Limb (tissue), 2 donors: ENCODE measurements around the gene ELP4.
A peak's percentile ranks its signal among the peaks of the same experiment; 100 is the strongest.
"Not testable (repeated sequence)": the region's sequence is repeated elsewhere in the genome, so short reads cannot be mapped to it uniquely, and the experiment has no call there.

Experiments
- DNase-seq, 2 donors: peaks; one replicate each; pipeline ENCODE4 v3.0.0-alpha.2; 2016; ENCODE audit errors: extremely low spot score in 2 of 2

The ELP4 gene, protein sequence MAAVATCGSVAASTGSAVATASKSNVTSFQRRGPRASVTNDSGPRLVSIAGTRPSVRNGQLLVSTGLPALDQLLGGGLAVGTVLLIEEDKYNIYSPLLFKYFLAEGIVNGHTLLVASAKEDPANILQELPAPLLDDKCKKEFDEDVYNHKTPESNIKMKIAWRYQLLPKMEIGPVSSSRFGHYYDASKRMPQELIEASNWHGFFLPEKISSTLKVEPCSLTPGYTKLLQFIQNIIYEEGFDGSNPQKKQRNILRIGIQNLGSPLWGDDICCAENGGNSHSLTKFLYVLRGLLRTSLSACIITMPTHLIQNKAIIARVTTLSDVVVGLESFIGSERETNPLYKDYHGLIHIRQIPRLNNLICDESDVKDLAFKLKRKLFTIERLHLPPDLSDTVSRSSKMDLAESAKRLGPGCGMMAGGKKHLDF

GRCh38 chr11:31509429-31510345, at the start of gene ELP4, which contains the start of gene IMMP1L:
TSS of gene ELP4 (plus strand) at chr11:31509767. CDS start at chr11:31509785, 18 bp downstream.
TSS of gene IMMP1L (minus strand) at chr11:31509622. CDS start at chr11:31463276, 46,346 bp downstream.
- DNase-seq, result peak; percentile 96 to 97

- no peak for DNase-seq
These were observed 45.1 kb upstream of the ELP4 start for GRCh38 chr11:31464436-31464835.

DNA sequence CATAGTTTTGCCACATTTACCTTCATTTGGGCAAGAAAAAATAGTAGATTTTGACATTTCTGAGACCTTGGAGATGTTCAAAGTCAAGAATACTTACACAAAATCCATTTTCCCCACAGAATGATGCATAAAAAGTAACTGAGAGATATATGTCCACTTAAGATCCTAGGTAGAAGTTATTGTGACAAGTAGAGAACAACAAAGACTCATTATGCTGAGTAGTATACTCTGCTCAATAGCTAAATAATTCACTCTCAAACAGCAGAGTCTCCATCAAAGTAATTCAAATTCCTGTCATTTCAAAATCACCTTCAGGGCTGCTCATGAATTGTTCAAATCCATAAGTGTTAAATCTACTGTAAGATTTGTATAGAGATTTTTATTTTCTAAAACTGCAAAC, 35.5 kb upstream of the ELP4 start:
- DNase-seq, result no peak

- no peak for DNase-seq
These were observed 31.9 kb upstream of the ELP4 start for GRCh38 chr11:31477528-31478222.

- no peak for DNase-seq
These were observed 31.4 kb upstream of the ELP4 start for GRCh38 chr11:31478223-31478590.

- DNase-seq, result no peak
These were observed 30.5 kb upstream of the ELP4 start for GRCh38 chr11:31479066-31479465.

DNA sequence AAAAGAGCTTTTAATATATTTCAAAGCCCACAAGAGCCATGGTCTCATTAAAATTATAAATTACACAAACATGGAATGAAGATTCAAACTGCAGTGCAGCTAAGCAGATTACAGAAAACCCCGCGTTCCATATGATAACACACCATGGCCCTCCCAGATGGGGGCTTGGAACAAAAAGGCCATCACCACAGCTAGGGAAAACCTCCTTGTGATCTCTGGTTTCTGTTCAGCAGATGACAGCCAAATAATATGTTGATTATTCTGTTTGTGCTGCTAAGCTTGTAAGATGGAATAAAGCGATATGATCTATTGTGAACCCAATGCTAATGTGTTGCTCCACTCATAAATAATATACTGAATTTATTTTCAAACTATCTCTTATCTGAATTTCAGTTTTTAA, 28.6 kb upstream of the ELP4 start:
- DNase-seq, result no peak

- DNase-seq, result no peak
These were observed 25.1 kb upstream of the ELP4 start for GRCh38 chr11:31484497-31484896.

- no peak for DNase-seq
These were observed 21.7 kb upstream of the ELP4 start for GRCh38 chr11:31487848-31488247.

GRCh38 chr11:31492320-31492913, 17.1 kb upstream of the ELP4 start:
- DNase-seq, result no peak

GRCh38 chr11:31493235-31493634, 16.3 kb upstream of the ELP4 start:
- DNase-seq, result no peak

- DNase-seq, result not testable (repeated sequence)
These were observed 15.8 kb upstream of the ELP4 start for GRCh38 chr11:31493762-31494161.

DNA sequence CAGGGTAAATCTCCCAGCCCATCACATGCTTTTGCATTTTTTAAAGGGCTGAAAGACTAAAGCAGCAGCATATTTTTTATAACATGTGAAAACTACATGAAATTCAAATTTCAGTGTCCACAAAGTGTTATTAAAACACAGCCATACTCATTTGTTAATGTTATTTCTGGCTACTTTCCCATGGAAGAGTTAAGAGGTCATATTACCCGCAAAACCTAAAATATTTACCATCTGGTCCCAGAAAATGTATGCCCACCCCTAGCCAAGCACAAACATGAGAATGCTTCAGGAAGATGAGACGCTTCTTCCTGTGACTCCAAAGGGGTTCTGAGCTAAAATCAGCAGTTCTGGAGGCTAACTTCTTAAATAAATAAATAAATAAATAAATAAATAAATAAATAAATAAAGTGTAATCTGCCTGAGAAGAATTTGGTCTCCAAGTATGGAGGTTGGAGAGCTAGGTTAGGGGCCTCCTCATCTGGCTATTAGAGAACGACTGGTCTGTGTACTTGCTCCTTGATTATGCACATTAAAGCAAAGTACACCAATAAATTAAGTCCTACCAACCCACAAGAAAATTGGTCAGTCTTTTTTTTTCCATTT, 9.9 kb upstream of the ELP4 start:
- DNase-seq, result no peak

DNA sequence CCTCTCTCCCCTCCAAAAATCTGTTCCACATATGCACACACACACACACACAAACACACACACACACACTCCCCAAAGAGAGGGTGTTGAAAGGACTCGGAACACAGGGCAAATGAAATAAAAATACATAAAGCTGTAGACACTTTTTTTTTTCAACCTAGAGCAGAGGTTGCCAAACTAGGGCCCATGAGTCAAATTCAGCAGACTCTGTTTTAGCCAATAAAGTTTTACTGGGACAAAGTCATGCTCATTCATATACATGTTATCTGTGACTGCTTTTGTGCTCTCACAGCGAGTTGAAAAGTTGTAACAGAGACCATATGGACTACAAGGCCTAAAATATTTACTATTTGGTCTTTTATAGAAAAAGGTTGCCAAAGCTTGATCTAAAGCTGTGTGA, 9.0 kb upstream of the ELP4 start:
- DNase-seq, result no peak

DNA sequence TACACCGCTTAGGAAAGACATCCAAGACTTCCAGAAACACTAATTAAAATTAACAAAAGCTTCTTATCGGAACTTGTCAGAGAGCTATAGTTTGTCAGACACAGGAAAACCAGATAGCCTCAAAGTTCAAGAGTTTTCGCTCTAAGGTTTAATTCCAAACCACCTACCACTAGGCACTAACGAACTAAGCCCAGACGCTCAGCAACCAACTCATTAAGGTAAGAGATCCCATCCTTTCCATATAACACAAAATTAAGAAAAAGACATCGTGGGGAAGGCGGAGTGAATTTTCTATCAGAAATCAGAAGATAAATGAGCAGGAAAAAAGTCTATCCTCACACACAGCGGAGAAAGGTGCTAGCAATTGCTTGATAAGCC, 527 bp upstream of the ELP4 start:
- DNase-seq, result no peak

DNA sequence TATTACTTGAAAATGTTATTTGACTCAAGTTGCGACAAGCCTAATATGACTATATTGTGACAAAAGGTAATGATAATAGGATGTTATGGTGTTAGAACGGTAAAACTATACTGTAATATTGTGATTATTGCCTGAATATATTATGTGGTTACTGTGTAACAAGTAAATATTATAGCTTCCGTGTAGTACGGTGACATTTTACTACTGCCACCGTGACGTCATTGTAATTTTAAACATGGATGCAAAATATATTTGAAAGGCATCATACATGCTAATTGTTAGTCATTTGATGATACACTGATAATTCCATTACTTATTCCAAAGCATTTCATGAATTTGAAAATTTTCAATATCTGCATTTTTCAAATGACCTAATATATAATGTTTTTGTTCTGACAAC, 2.5 kb downstream of the ELP4 start:
- DNase-seq, result no peak

- no peak for DNase-seq
These were observed 12.1 kb downstream of the ELP4 start for GRCh38 chr11:31521497-31522150.

GRCh38 chr11:31529189-31529588, 19.6 kb downstream of the ELP4 start:
- DNase-seq, result no peak

GRCh38 chr11:31529701-31530100, 20.1 kb downstream of the ELP4 start:
- no peak for DNase-seq

GRCh38 chr11:31531293-31531692, 21.7 kb downstream of the ELP4 start:
- DNase-seq, result no peak
